Measurements from ENCODE around the gene SHROOM1.
"Not testable (repeated sequence)": the region's sequence is repeated elsewhere in the genome, so short reads cannot be mapped to it uniquely, and the experiment has no call there.

DNA sequence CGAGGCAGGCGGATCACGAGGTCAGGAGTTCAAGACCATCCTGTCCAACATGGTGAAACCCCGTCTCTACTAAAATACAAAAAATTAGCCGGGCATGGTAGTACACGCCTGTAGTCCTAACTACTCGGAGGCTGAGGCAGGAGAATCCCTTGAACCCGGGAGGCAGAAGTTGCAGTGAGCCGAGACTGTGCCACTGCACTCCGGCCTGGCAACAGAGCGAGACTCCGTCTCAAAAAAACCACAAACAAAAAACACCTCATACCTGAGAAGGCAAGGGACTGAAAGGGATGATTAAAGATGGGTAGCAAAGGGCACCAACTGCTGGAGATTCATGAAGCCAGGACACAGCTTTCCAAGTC is 23.7 kb downstream of the SHROOM1 start:
- TF ChIP-seq, protein P1, sequence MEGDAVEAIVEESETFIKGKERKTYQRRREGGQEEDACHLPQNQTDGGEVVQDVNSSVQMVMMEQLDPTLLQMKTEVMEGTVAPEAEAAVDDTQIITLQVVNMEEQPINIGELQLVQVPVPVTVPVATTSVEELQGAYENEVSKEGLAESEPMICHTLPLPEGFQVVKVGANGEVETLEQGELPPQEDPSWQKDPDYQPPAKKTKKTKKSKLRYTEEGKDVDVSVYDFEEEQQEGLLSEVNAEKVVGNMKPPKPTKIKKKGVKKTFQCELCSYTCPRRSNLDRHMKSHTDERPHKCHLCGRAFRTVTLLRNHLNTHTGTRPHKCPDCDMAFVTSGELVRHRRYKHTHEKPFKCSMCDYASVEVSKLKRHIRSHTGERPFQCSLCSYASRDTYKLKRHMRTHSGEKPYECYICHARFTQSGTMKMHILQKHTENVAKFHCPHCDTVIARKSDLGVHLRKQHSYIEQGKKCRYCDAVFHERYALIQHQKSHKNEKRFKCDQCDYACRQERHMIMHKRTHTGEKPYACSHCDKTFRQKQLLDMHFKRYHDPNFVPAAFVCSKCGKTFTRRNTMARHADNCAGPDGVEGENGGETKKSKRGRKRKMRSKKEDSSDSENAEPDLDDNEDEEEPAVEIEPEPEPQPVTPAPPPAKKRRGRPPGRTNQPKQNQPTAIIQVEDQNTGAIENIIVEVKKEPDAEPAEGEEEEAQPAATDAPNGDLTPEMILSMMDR (IDR thresholded peaks at IDR 0.05): not testable (repeated sequence)
- not testable (repeated sequence) for TF ChIP-seq POLR2A (IDR thresholded peaks at IDR 0.05)
